ENCODE data around the gene PDE11A.

- no peak for TF ChIP-seq CTCF (IDR thresholded peaks at IDR 0.05)
- no peak for TF ChIP-seq POLR2A (IDR thresholded peaks at IDR 0.05)
These were observed 202.7 kb downstream of the PDE11A start for GRCh38 chr2:177869912-177870311.
